HepG2 (cell line): ENCODE measurements around the gene RASA4B. TPM values are rescaled to one million over a fixed set of nuclear protein-coding genes. Genes with fewer than 3 reads are reported as not detected.
"Not testable (repeated sequence)": the region's sequence is repeated elsewhere in the genome, so short reads cannot be mapped to it uniquely, and the experiment has no call there.

Experiments used
- ATAC-seq: fragments of 200-7000 bp; cut with Tn5 transposase; 3 replicates; pipeline ENCODE4 v1.9.1; 2020; ENCODE audit warnings: mild to moderate bottlenecking, moderate library complexity
- BruUV-seq: library from RNA; stranded (reverse); fragments of 400-500 nt; replicated peaks from 2 replicates; lab custom pipeline; 2021; lab: Mats Ljungman, UMichigan
- CTCF ChIA-PET: fragments of 300-600 bp; formaldehyde crosslinking; extraction: SDS; loops from one replicate; lab custom pipeline; 2021; ENCODE audit warnings: low total read pairs, inconsistent platforms, low intra/inter-chr PET ratio; lab: Yijun Ruan, JAX
- POLR2A ChIA-PET: fragments of 350-600 bp; sonication (Branson Sonifier 250); formaldehyde crosslinking; loops from one replicate; lab custom pipeline; 2020; ENCODE audit warnings: antibody characterized with exemption, inconsistent platforms; lab: Yijun Ruan, JAX
- DNase-seq: peaks from one replicate; pipeline ENCODE4 v3.0.0-alpha.2; 2015; ENCODE audit warnings: low spot score
- FAIRE-seq: peaks from 3 replicates; lab custom pipeline; 2011; peaks lifted over from hg19 to GRCh38; lab: Jason Lieb, UNC
- H2AFZ ChIP-seq: one replicate; pipeline ENCODE4 v1.6.1; 2011; ENCODE audit warnings: low read length, inconsistent platforms
- H3K27ac ChIP-seq: fragments of 300-600 bp; 3 replicates; pipeline ENCODE4 v1.8.0; 2011; ENCODE audit warnings: mixed run types, mild to moderate bottlenecking, mixed read lengths, low read length, inconsistent platforms; ENCODE audit not compliant: insufficient read depth; ENCODE audit errors: extremely low read length
- H3K27me3 ChIP-seq, 2 experiments: fragments of 200-600 bp in 1 of 2; 2 replicates in 1 of 2; 3 replicates in 1 of 2; pipeline versions ENCODE4 v1.6.0 to v1.8.0; 2011; ENCODE audit warnings: low read length in 2 of 2, mild to moderate bottlenecking in 2 of 2, moderate library complexity in 2 of 2, inconsistent platforms in 1 of 2; ENCODE audit not compliant: insufficient read depth in 2 of 2, control insufficient read depth in 1 of 2
- H3K36me3 ChIP-seq, 2 experiments: fragments of 200-600 bp in 1 of 2; replicated peaks in 1 of 2; 2 replicates in 1 of 2; 3 replicates in 1 of 2; pipeline versions ENCODE4 v1.5.1 to v1.8.0; 2011; ENCODE audit warnings: low read length in 2 of 2, inconsistent platforms in 1 of 2; ENCODE audit not compliant: insufficient read depth in 2 of 2, control insufficient read depth in 1 of 2
- H3K4me1 ChIP-seq: 2 replicates; pipeline ENCODE4 v1.5.1; 2012; ENCODE audit warnings: low read length, inconsistent platforms; ENCODE audit not compliant: insufficient read depth
- H3K4me2 ChIP-seq: 2 replicates; pipeline ENCODE4 v1.6.0; 2011; ENCODE audit warnings: low read depth, low read length, inconsistent platforms
- H3K4me3 ChIP-seq, 3 experiments: fragments of 200-600 bp in 1 of 3; sonication (generic), shearing (Covaris generic) in 1 of 3; replicated peaks in 1 of 3; 2 replicates each; pipeline ENCODE4 v1.5.1; 2011 to 2016; ENCODE audit warnings: low read length in 3 of 3, inconsistent platforms in 2 of 3, low read depth in 2 of 3, mild to moderate bottlenecking in 2 of 3, control low read depth in 1 of 3, mixed read lengths in 1 of 3; ENCODE audit not compliant: insufficient read depth in 1 of 3
- H3K79me2 ChIP-seq: one replicate; pipeline ENCODE4 v1.6.1; 2011; ENCODE audit warnings: low read length, inconsistent platforms; ENCODE audit not compliant: insufficient read depth
- H3K9ac ChIP-seq: 2 replicates; pipeline ENCODE4 v1.6.0; 2011; ENCODE audit warnings: mild to moderate bottlenecking, low read depth, low read length, inconsistent platforms; ENCODE audit not compliant: insufficient read depth
- H3K9me3 ChIP-seq: 2 replicates; pipeline ENCODE4 v1.5.1; 2012; ENCODE audit warnings: mild to moderate bottlenecking, low read length
- H4K20me1 ChIP-seq: 2 replicates; pipeline ENCODE4 v1.6.0; 2011; ENCODE audit warnings: inconsistent platforms, mild to moderate bottlenecking, low read length, moderate library complexity; ENCODE audit not compliant: insufficient read depth
- WGBS: methylation state at CpG from one replicate; pipeline ENCODE4 v1.1.6; 2017; ENCODE audit warnings: low lambda C conversion rate; 5-methylcytosine and 5-hydroxymethylcytosine counted together
- in situ Hi-C: cut with HindIII; loops from 2 replicates; pipeline ENCODE4 v1.10.0; 2017; ENCODE audit warnings: low pct_unique_long_range_greater_than_20kb; ENCODE audit not compliant: extremely low pct_ligation_motif_present
- intact Hi-C: fragments of 100-400 bp; cut with micrococcal nuclease; formaldehyde crosslinking; loops from one replicate; pipeline ENCODE4 v1.10.0; 2022; ENCODE audit not compliant: unreplicated experiment
- polyA plus RNA-seq, 8 experiments: library from polyadenylated mRNA; depleted of rRNA in 3 of 8; stranded (reverse) in 7 of 8; unstranded in 1 of 8; fragments of >200 nt; fragmentation: Illumina TruSeq in 4 of 8; extraction: Trizol in 4 of 8; gene quantifications; 2 replicates each; pipeline versions ENCODE4 v1.2.1 to v1.2.3, GENCODE V29; 2011 to 2016; ENCODE audit warnings: low read depth in 4 of 8, missing spikeins in 1 of 8, mixed read lengths in 1 of 8; ENCODE audit not compliant: insufficient read depth in 1 of 8
- total RNA-seq, 5 experiments: library from RNA; depleted of rRNA; stranded (reverse); fragments of >200 nt; fragmentation: Illumina TruSeq; extraction: Trizol; gene quantifications; 2 replicates each; pipeline ENCODE4 v1.2.3, GENCODE V29; 2016; ENCODE audit warnings: low read depth in 1 of 5

Gene RASA4B
- total and polyA plus RNA-seq, 2 of the 13 experiments (the other 11 are each of a cell fraction or from before 2014, with no cell fraction given): 0.82 to 1.3 TPM

GRCh38 chr7:102496861-102497260 lies 20.7 kb downstream of the RASA4B start:
- H3K79me2 ChIP-seq, FAIRE-seq, H3K4me2 ChIP-seq, CTCF ChIA-PET, DNase-seq, H3K9me3 ChIP-seq, H4K20me1 ChIP-seq, in situ Hi-C loops, H3K4me1 ChIP-seq, H3K27me3 ChIP-seq, H3K27ac ChIP-seq, POLR2A ChIA-PET, H3K9ac ChIP-seq, BruUV-seq, H3K4me3 ChIP-seq, ATAC-seq, H2AFZ ChIP-seq, intact Hi-C loops, H3K36me3 ChIP-seq: not testable (repeated sequence)
- WGBS: 36% methylated on average over 3 of the region's 10 CpGs

- intact Hi-C loops, POLR2A ChIA-PET, H3K36me3 ChIP-seq, BruUV-seq, CTCF ChIA-PET, H3K9ac ChIP-seq, H4K20me1 ChIP-seq, H3K27ac ChIP-seq, H3K9me3 ChIP-seq, H3K27me3 ChIP-seq, FAIRE-seq, H3K4me1 ChIP-seq, DNase-seq, H3K4me3 ChIP-seq, H3K4me2 ChIP-seq, H3K79me2 ChIP-seq, H2AFZ ChIP-seq, in situ Hi-C loops: not testable (repeated sequence)
- ATAC-seq: peak; percentile 3
- WGBS: no CpG with 5 or more reads among the region's 67 CpGs
Measured at GRCh38 chr7:102494473-102495149, 23.0 kb downstream of the RASA4B start.

- BruUV-seq, DNase-seq, POLR2A ChIA-PET: not testable (repeated sequence)
Measured at GRCh38 chr7:102494026-102494425, 23.6 kb downstream of the RASA4B start.

GRCh38 chr7:102493220-102493935 lies 24.2 kb downstream of the RASA4B start:
- in situ Hi-C loops, H3K4me2 ChIP-seq, BruUV-seq, CTCF ChIA-PET, H3K79me2 ChIP-seq, H3K4me1 ChIP-seq, H3K27me3 ChIP-seq, intact Hi-C loops, H3K36me3 ChIP-seq, H3K9ac ChIP-seq, POLR2A ChIA-PET, FAIRE-seq, H4K20me1 ChIP-seq, H3K4me3 ChIP-seq, DNase-seq, H3K27ac ChIP-seq, H2AFZ ChIP-seq, H3K9me3 ChIP-seq: not testable (repeated sequence)
- WGBS: no CpG with 5 or more reads among the region's 33 CpGs
- ATAC-seq: peak; percentile 66

More at GRCh38 chr7:102494026-102494425, 23.6 kb downstream of the RASA4B start:
- CTCF ChIA-PET, H3K4me3 ChIP-seq, H3K9me3 ChIP-seq, H4K20me1 ChIP-seq, FAIRE-seq, H3K27ac ChIP-seq, H3K4me2 ChIP-seq, in situ Hi-C loops, ATAC-seq, H3K4me1 ChIP-seq, H3K27me3 ChIP-seq, H3K79me2 ChIP-seq, H2AFZ ChIP-seq, H3K9ac ChIP-seq, intact Hi-C loops, H3K36me3 ChIP-seq: not testable (repeated sequence)
- no CpG with 5 or more reads among the region's 15 CpGs for WGBS
